SK-N-SH treated with all-trans-retinoic acid at 6 μM for 48 hours (cell line): ENCODE measurements around the gene MED9.

Experiments
- ARNTL ChIP-seq: fragments of 450-650 bp; formaldehyde crosslinking; IDR thresholded peaks from 2 replicates; pipeline ENCODE4 v1.5.0; 2020; ENCODE audit warnings: low read depth, mild to moderate bottlenecking, moderate library complexity, borderline replicate concordance
- BACH2 ChIP-seq: fragments of 250-450 bp; sonication (Bioruptor Pico); IDR thresholded peaks from 2 replicates; pipeline ENCODE4 v1.9.0; 2021; ENCODE audit warnings: mild to moderate bottlenecking, borderline replicate concordance
- CREB5 ChIP-seq: fragments of 250-450 bp; sonication (Bioruptor Pico); IDR thresholded peaks from 2 replicates; pipeline ENCODE4 v1.5.1; 2020; ENCODE audit warnings: low read depth, mild to moderate bottlenecking, moderate library complexity
- CSDC2 ChIP-seq: fragments of 250-450 bp; sonication (Bioruptor Pico); IDR thresholded peaks from 2 replicates; pipeline ENCODE4 v1.5.0; 2020; ENCODE audit warnings: mild to moderate bottlenecking, moderate library complexity
- CSRNP3 ChIP-seq: fragments of 250-450 bp; sonication (Bioruptor Pico); IDR thresholded peaks from 2 replicates; pipeline ENCODE4 v1.5.1; 2021; ENCODE audit warnings: mild to moderate bottlenecking, moderate library complexity
- PATZ1 ChIP-seq: fragments of 250-450 bp; sonication (Bioruptor Pico); IDR thresholded peaks from 2 replicates; pipeline ENCODE4 v1.8.0; 2020; ENCODE audit warnings: mild to moderate bottlenecking, moderate library complexity, borderline replicate concordance
- RARB ChIP-seq: fragments of 250-450 bp; sonication (Bioruptor Pico); IDR thresholded peaks from 2 replicates; pipeline ENCODE4 v1.8.0; 2021; ENCODE audit warnings: mild to moderate bottlenecking, moderate library complexity
- TOX ChIP-seq: fragments of 250-450 bp; sonication (Bioruptor Pico); IDR thresholded peaks from 2 replicates; pipeline ENCODE4 v1.8.0; 2021; ENCODE audit warnings: mild to moderate bottlenecking, moderate library complexity, borderline replicate concordance
- ZC3H10 ChIP-seq: fragments of 250-450 bp; sonication (Bioruptor Pico); IDR thresholded peaks from 2 replicates; pipeline ENCODE4 v1.5.1; 2021; ENCODE audit warnings: mild to moderate bottlenecking, moderate library complexity
- ZFP3 ChIP-seq: fragments of 250-450 bp; sonication (Bioruptor Pico); IDR thresholded peaks from 2 replicates; pipeline ENCODE4 v1.5.0; 2020; ENCODE audit warnings: mild to moderate bottlenecking, moderate library complexity
- ZFP30 ChIP-seq: fragments of 450-650 bp; formaldehyde crosslinking; IDR thresholded peaks from 2 replicates; pipeline ENCODE4 v1.5.0; 2022; ENCODE audit warnings: mild to moderate bottlenecking, moderate library complexity
- ZNF565 ChIP-seq: fragments of 450-650 bp; formaldehyde crosslinking; conservative IDR thresholded peaks from 2 replicates; pipeline ENCODE4 v1.5.0; 2020; ENCODE audit warnings: low read depth, mild to moderate bottlenecking, moderate library complexity
- ZNF8 ChIP-seq: fragments of 450-650 bp; formaldehyde crosslinking; IDR thresholded peaks from 2 replicates; pipeline ENCODE4 v1.5.0; 2020; ENCODE audit warnings: mild to moderate bottlenecking, moderate library complexity

- no peak for TF ChIP-seq ARNTL (CRISPR knock-in tag)
- TF ChIP-seq ZFP30: no peak
- no peak for TF ChIP-seq BACH2 (CRISPR knock-in tag)
- no peak for TF ChIP-seq PATZ1 (CRISPR knock-in tag)
- no peak for TF ChIP-seq ZNF8 (CRISPR knock-in tag)
- TF ChIP-seq ZC3H10 (CRISPR knock-in tag): no peak
- TF ChIP-seq CREB5 (CRISPR knock-in tag): no peak
- TF ChIP-seq ZFP3 (CRISPR knock-in tag): no peak
- TF ChIP-seq ZNF565: no peak
- TF ChIP-seq RARB (CRISPR knock-in tag): no peak
- TF ChIP-seq TOX (CRISPR knock-in tag): no peak
- no peak for TF ChIP-seq CSDC2 (CRISPR knock-in tag)
- no peak for TF ChIP-seq CSRNP3 (CRISPR knock-in tag)
These were observed 28.7 kb upstream of the MED9 start for GRCh38 chr17:17448076-17448475.
